Astrocyte (in vitro differentiated cells and primary cell): ENCODE results near the gene WWC2. TPM values are rescaled to one million over a fixed set of nuclear protein-coding genes. Genes with fewer than 3 reads are reported as not detected.

Source experiments
- DNase-seq: peaks from one replicate; pipeline ENCODE4 v3.0.0-alpha.2; 2010; ENCODE audit warnings: low read depth
- FAIRE-seq: peaks from 2 replicates; lab custom pipeline; 2011; peaks lifted over from hg19 to GRCh38; lab: Jason Lieb, UNC
- H2AFZ ChIP-seq: 2 replicates; pipeline ENCODE4 v1.6.0; 2012; ENCODE audit warnings: low read depth, low read length, inconsistent platforms
- H3K27ac ChIP-seq: 2 replicates; pipeline ENCODE4 v1.5.1; 2011; ENCODE audit warnings: low read depth, low read length, inconsistent platforms
- H3K27me3 ChIP-seq: 2 replicates; pipeline ENCODE4 v1.6.0; 2011; ENCODE audit warnings: low read length, inconsistent platforms; ENCODE audit not compliant: insufficient read depth
- H3K36me3 ChIP-seq: 2 replicates; pipeline ENCODE4 v1.5.1; 2011; ENCODE audit warnings: low read length, inconsistent platforms; ENCODE audit not compliant: insufficient read depth
- H3K4me1 ChIP-seq: 2 replicates; pipeline ENCODE4 v1.5.1; 2011; ENCODE audit warnings: low read length, inconsistent platforms; ENCODE audit not compliant: insufficient read depth
- H3K4me2 ChIP-seq: 2 replicates; pipeline ENCODE4 v1.6.0; 2012; ENCODE audit warnings: low read length, inconsistent platforms
- H3K4me3 ChIP-seq: 2 replicates; pipeline ENCODE4 v1.5.1; 2011; ENCODE audit warnings: low read depth, mild to moderate bottlenecking, low read length, inconsistent platforms; ENCODE audit not compliant: insufficient read depth
- H3K79me2 ChIP-seq: 2 replicates; pipeline ENCODE4 v1.6.0; 2012; ENCODE audit warnings: mild to moderate bottlenecking, low read length, inconsistent platforms; ENCODE audit not compliant: insufficient read depth
- H3K9ac ChIP-seq: 2 replicates; pipeline ENCODE4 v1.6.0; 2012; ENCODE audit warnings: mild to moderate bottlenecking, low read length, inconsistent platforms
- H3K9me3 ChIP-seq: 2 replicates; pipeline ENCODE4 v1.5.1; 2012; ENCODE audit warnings: low read depth, mild to moderate bottlenecking, low read length, inconsistent platforms; ENCODE audit not compliant: insufficient read depth
- H4K20me1 ChIP-seq: 2 replicates; pipeline ENCODE4 v1.6.0; 2012; ENCODE audit warnings: low read length, inconsistent platforms; ENCODE audit not compliant: insufficient read depth
- H3K27ac Mint-ChIP-seq: one replicate; pipeline ENCODE4 v1.8.0; 2021; ENCODE audit warnings: mild to moderate bottlenecking, mixed read lengths; ENCODE audit not compliant: unreplicated experiment
- H3K27me3 Mint-ChIP-seq: one replicate; pipeline ENCODE4 v1.8.0; 2021; ENCODE audit warnings: low read depth, mixed read lengths; ENCODE audit not compliant: unreplicated experiment
- H3K36me3 Mint-ChIP-seq: one replicate; pipeline ENCODE4 v1.8.0; 2021; ENCODE audit warnings: low read depth, mixed read lengths; ENCODE audit not compliant: unreplicated experiment
- H3K4me1 Mint-ChIP-seq: one replicate; pipeline ENCODE4 v1.8.0; 2021; ENCODE audit warnings: low read depth, mixed read lengths; ENCODE audit not compliant: unreplicated experiment
- H3K4me3 Mint-ChIP-seq: one replicate; pipeline ENCODE4 v1.8.0; 2021; ENCODE audit warnings: mild to moderate bottlenecking, moderate library complexity, mixed read lengths; ENCODE audit not compliant: unreplicated experiment
- H3K9me3 Mint-ChIP-seq: one replicate; pipeline ENCODE4 v1.8.0; 2021; ENCODE audit warnings: mild to moderate bottlenecking, mixed read lengths; ENCODE audit not compliant: unreplicated experiment
- CTCF ChIP-seq: IDR thresholded peaks from 2 replicates; pipeline ENCODE4 v1.5.1; 2011; ENCODE audit warnings: low read depth, mild to moderate bottlenecking, inconsistent platforms, low read length, moderate library complexity; ENCODE audit not compliant: insufficient read depth
- EZH2 ChIP-seq: IDR thresholded peaks from 2 replicates; pipeline ENCODE4 v1.6.1; 2012; ENCODE audit warnings: mild to moderate bottlenecking, low read length, inconsistent platforms; ENCODE audit not compliant: insufficient read depth
- total RNA-seq: library from RNA; stranded (reverse); gene quantifications from 2 replicates; pipeline ENCODE4 v1.2.1, GENCODE V29; 2021

Gene WWC2
- total RNA-seq, 1 donor from 2014 or later = 62.6 TPM

- no peak for TF ChIP-seq EZH2
- no peak for TF ChIP-seq CTCF
- H3K4me3 ChIP-seq = no peak overlapping the region
- no peaks in the 10 kb centered on the region for H3K27me3 Mint-ChIP-seq
- H3K79me2 ChIP-seq = no peaks in the 10 kb centered on the region
- no peaks in the 10 kb centered on the region for H3K4me1 Mint-ChIP-seq
- peaks cover 8% of the 10 kb centered on the region for H3K36me3 Mint-ChIP-seq
- H2AFZ ChIP-seq = no peak overlapping the region
- no peaks in the 10 kb centered on the region for H3K9me3 Mint-ChIP-seq
- H3K27me3 ChIP-seq = no peaks in the 10 kb centered on the region
- no peaks in the 10 kb centered on the region for H3K36me3 ChIP-seq
- no peaks in the 10 kb centered on the region for H3K4me1 ChIP-seq
- no peaks in the 10 kb centered on the region for H3K9me3 ChIP-seq
- no peak for FAIRE-seq
- no peak overlapping the region for H3K4me2 ChIP-seq
- H3K4me3 Mint-ChIP-seq = no peak overlapping the region
- DNase-seq = no peak
- H4K20me1 ChIP-seq = no peaks in the 10 kb centered on the region
- H3K27ac ChIP-seq = no peak overlapping the region
- no peak overlapping the region for H3K9ac ChIP-seq
- H3K27ac Mint-ChIP-seq = no peak overlapping the region
These were observed 205.0 kb downstream of the WWC2 start for GRCh38 chr4:183304067-183304466.

GRCh38 chr4:183304538-183304937 lies 205.5 kb downstream of the WWC2 start:
- Mint-ChIP-seq H3K9me3 (no peaks in the 10 kb centered on the region), H3K4me1 (no peaks in the 10 kb centered on the region), H3K27ac (no peak overlapping the region), H3K36me3 (peaks cover 4% of the 10 kb centered on the region), H3K27me3 (no peaks in the 10 kb centered on the region), H3K4me3 (no peak overlapping the region)
- Histone ChIP-seq H3K27ac (no peak overlapping the region), H3K4me1 (no peaks in the 10 kb centered on the region), H3K36me3 (no peaks in the 10 kb centered on the region), H3K9ac (no peak overlapping the region), H3K4me2 (no peak overlapping the region), H3K9me3 (no peaks in the 10 kb centered on the region), H2AFZ (no peak overlapping the region), H3K27me3 (no peaks in the 10 kb centered on the region), H4K20me1 (no peaks in the 10 kb centered on the region), H3K79me2 (no peaks in the 10 kb centered on the region), H3K4me3 (no peak overlapping the region)
- no peak for TF ChIP-seq EZH2
- TF ChIP-seq CTCF = no peak
- FAIRE-seq = no peak
- no peak for DNase-seq

- Histone ChIP-seq H4K20me1 (no peaks in the 10 kb centered on the region), H3K4me2 (no peak overlapping the region), H3K4me1 (no peaks in the 10 kb centered on the region), H2AFZ (no peak overlapping the region), H3K4me3 (no peak overlapping the region), H3K9me3 (no peaks in the 10 kb centered on the region), H3K9ac (no peak overlapping the region), H3K27ac (no peak overlapping the region), H3K36me3 (no peaks in the 10 kb centered on the region), H3K27me3 (no peaks in the 10 kb centered on the region), H3K79me2 (no peaks in the 10 kb centered on the region)
- DNase-seq = no peak
- Mint-ChIP-seq H3K4me1 (no peaks in the 10 kb centered on the region), H3K27ac (no peak overlapping the region), H3K4me3 (no peak overlapping the region), H3K9me3 (no peaks in the 10 kb centered on the region), H3K27me3 (no peaks in the 10 kb centered on the region), H3K36me3 (peaks cover 3% of the 10 kb centered on the region)
- no peak for FAIRE-seq
- TF ChIP-seq CTCF (no peak), EZH2 (no peak)
These were observed 207.8 kb downstream of the WWC2 start for GRCh38 chr4:183306811-183307210.
